HepG2 (cell line): ENCODE data around the gene RHOG. TPM values are rescaled to one million over a fixed set of nuclear protein-coding genes. Genes with fewer than 3 reads are reported as not detected.
"Not testable (repeated sequence)": the region's sequence is repeated elsewhere in the genome, so short reads cannot be mapped to it uniquely, and the experiment has no call there.

Experiments
- ATAC-seq: fragments of 200-7000 bp; cut with Tn5 transposase; 3 replicates; pipeline ENCODE4 v1.9.1; 2020; ENCODE audit warnings: mild to moderate bottlenecking, moderate library complexity
- BruUV-seq: library from RNA; stranded (reverse); fragments of 400-500 nt; replicated peaks from 2 replicates; lab custom pipeline; 2021; lab: Mats Ljungman, UMichigan
- CTCF ChIA-PET: fragments of 300-600 bp; formaldehyde crosslinking; extraction: SDS; loops from one replicate; lab custom pipeline; 2021; ENCODE audit warnings: low total read pairs, inconsistent platforms, low intra/inter-chr PET ratio; lab: Yijun Ruan, JAX
- POLR2A ChIA-PET: fragments of 350-600 bp; sonication (Branson Sonifier 250); formaldehyde crosslinking; loops from one replicate; lab custom pipeline; 2020; ENCODE audit warnings: antibody characterized with exemption, inconsistent platforms; lab: Yijun Ruan, JAX
- DNase-seq: peaks from one replicate; pipeline ENCODE4 v3.0.0-alpha.2; 2015; ENCODE audit warnings: low spot score
- FAIRE-seq: peaks from 3 replicates; lab custom pipeline; 2011; peaks lifted over from hg19 to GRCh38; lab: Jason Lieb, UNC
- H2AFZ ChIP-seq: one replicate; pipeline ENCODE4 v1.6.1; 2011; ENCODE audit warnings: low read length, inconsistent platforms
- H3K27ac ChIP-seq: fragments of 300-600 bp; 3 replicates; pipeline ENCODE4 v1.8.0; 2011; ENCODE audit warnings: mixed run types, mild to moderate bottlenecking, mixed read lengths, low read length, inconsistent platforms; ENCODE audit not compliant: insufficient read depth; ENCODE audit errors: extremely low read length
- H3K27me3 ChIP-seq, 2 experiments: fragments of 200-600 bp in 1 of 2; 2 replicates in 1 of 2; 3 replicates in 1 of 2; pipeline versions ENCODE4 v1.6.0 to v1.8.0; 2011; ENCODE audit warnings: low read length in 2 of 2, mild to moderate bottlenecking in 2 of 2, moderate library complexity in 2 of 2, inconsistent platforms in 1 of 2; ENCODE audit not compliant: insufficient read depth in 2 of 2, control insufficient read depth in 1 of 2
- H3K36me3 ChIP-seq, 2 experiments: fragments of 200-600 bp in 1 of 2; replicated peaks in 1 of 2; 2 replicates in 1 of 2; 3 replicates in 1 of 2; pipeline versions ENCODE4 v1.5.1 to v1.8.0; 2011; ENCODE audit warnings: low read length in 2 of 2, inconsistent platforms in 1 of 2; ENCODE audit not compliant: insufficient read depth in 2 of 2, control insufficient read depth in 1 of 2
- H3K4me1 ChIP-seq: 2 replicates; pipeline ENCODE4 v1.5.1; 2012; ENCODE audit warnings: low read length, inconsistent platforms; ENCODE audit not compliant: insufficient read depth
- H3K4me2 ChIP-seq: 2 replicates; pipeline ENCODE4 v1.6.0; 2011; ENCODE audit warnings: low read depth, low read length, inconsistent platforms
- H3K4me3 ChIP-seq, 3 experiments: fragments of 200-600 bp in 1 of 3; sonication (generic), shearing (Covaris generic) in 1 of 3; replicated peaks in 1 of 3; 2 replicates each; pipeline ENCODE4 v1.5.1; 2011 to 2016; ENCODE audit warnings: low read length in 3 of 3, inconsistent platforms in 2 of 3, low read depth in 2 of 3, mild to moderate bottlenecking in 2 of 3, control low read depth in 1 of 3, mixed read lengths in 1 of 3; ENCODE audit not compliant: insufficient read depth in 1 of 3
- H3K79me2 ChIP-seq: one replicate; pipeline ENCODE4 v1.6.1; 2011; ENCODE audit warnings: low read length, inconsistent platforms; ENCODE audit not compliant: insufficient read depth
- H3K9ac ChIP-seq: 2 replicates; pipeline ENCODE4 v1.6.0; 2011; ENCODE audit warnings: mild to moderate bottlenecking, low read depth, low read length, inconsistent platforms; ENCODE audit not compliant: insufficient read depth
- H3K9me3 ChIP-seq: 2 replicates; pipeline ENCODE4 v1.5.1; 2012; ENCODE audit warnings: mild to moderate bottlenecking, low read length
- H4K20me1 ChIP-seq: 2 replicates; pipeline ENCODE4 v1.6.0; 2011; ENCODE audit warnings: inconsistent platforms, mild to moderate bottlenecking, low read length, moderate library complexity; ENCODE audit not compliant: insufficient read depth
- CBX2 ChIP-seq, 2 experiments: fragments of 200-600 bp in 1 of 2; sonication (generic); formaldehyde crosslinking in 1 of 2; IDR thresholded peaks; 2 replicates each; pipeline versions ENCODE4 v1.7.0 to v1.8.1; 2018 to 2022; ENCODE audit warnings: low read depth in 2 of 2, low read length in 1 of 2, mild to moderate bottlenecking in 1 of 2, missing genetic modification reagents in 1 of 2
- NAIF1 ChIP-seq: sonication (generic); formaldehyde crosslinking; IDR thresholded peaks from 2 replicates; pipeline ENCODE4 v1.5.0; 2020; ENCODE audit warnings: mild to moderate bottlenecking, missing genetic modification reagents, borderline replicate concordance
- NKX3-1 ChIP-seq: sonication (generic); formaldehyde crosslinking; IDR thresholded peaks from 2 replicates; pipeline ENCODE4 v1.5.0; 2020; ENCODE audit warnings: missing genetic modification reagents
- NR2F6 ChIP-seq, 2 experiments: IDR thresholded peaks; 2 replicates each; pipeline ENCODE4 v1.6.1; 2016; ENCODE audit warnings: antibody characterized with exemption in 1 of 2, mild to moderate bottlenecking in 1 of 2
- ZFP82 ChIP-seq: sonication (generic); formaldehyde crosslinking; IDR thresholded peaks from 2 replicates; pipeline ENCODE4 v1.5.1; 2020; ENCODE audit warnings: mild to moderate bottlenecking, missing genetic modification reagents, borderline replicate concordance
- ZNF121 ChIP-seq: sonication (generic); formaldehyde crosslinking; IDR thresholded peaks from 2 replicates; pipeline ENCODE4 v1.5.0; 2020; ENCODE audit warnings: mild to moderate bottlenecking, missing genetic modification reagents
- ZNF30 ChIP-seq: sonication (generic); formaldehyde crosslinking; IDR thresholded peaks from 2 replicates; pipeline ENCODE4 v1.5.0; 2020; ENCODE audit warnings: mild to moderate bottlenecking, missing genetic modification reagents
- ZNF652 ChIP-seq: IDR thresholded peaks from 2 replicates; pipeline ENCODE4 v1.6.1; 2016; ENCODE audit warnings: low read depth, borderline replicate concordance
- WGBS: methylation state at CpG from one replicate; pipeline ENCODE4 v1.1.6; 2017; ENCODE audit warnings: low lambda C conversion rate; 5-methylcytosine and 5-hydroxymethylcytosine counted together
- in situ Hi-C: cut with HindIII; loops from 2 replicates; pipeline ENCODE4 v1.10.0; 2017; ENCODE audit warnings: low pct_unique_long_range_greater_than_20kb; ENCODE audit not compliant: extremely low pct_ligation_motif_present
- intact Hi-C: fragments of 100-400 bp; cut with micrococcal nuclease; formaldehyde crosslinking; loops from one replicate; pipeline ENCODE4 v1.10.0; 2022; ENCODE audit not compliant: unreplicated experiment
- polyA plus RNA-seq, 8 experiments: library from polyadenylated mRNA; depleted of rRNA in 3 of 8; stranded (reverse) in 7 of 8; unstranded in 1 of 8; fragments of >200 nt; fragmentation: Illumina TruSeq in 4 of 8; extraction: Trizol in 4 of 8; gene quantifications; 2 replicates each; pipeline versions ENCODE4 v1.2.1 to v1.2.3, GENCODE V29; 2011 to 2016; ENCODE audit warnings: low read depth in 4 of 8, missing spikeins in 1 of 8, mixed read lengths in 1 of 8; ENCODE audit not compliant: insufficient read depth in 1 of 8
- total RNA-seq, 5 experiments: library from RNA; depleted of rRNA; stranded (reverse); fragments of >200 nt; fragmentation: Illumina TruSeq; extraction: Trizol; gene quantifications; 2 replicates each; pipeline ENCODE4 v1.2.3, GENCODE V29; 2016; ENCODE audit warnings: low read depth in 1 of 5
- TF ChIP-seq, protein P1 (sequence below): sonication (generic); formaldehyde crosslinking; IDR thresholded peaks from 2 replicates; pipeline ENCODE4 v1.4.0; 2020; ENCODE audit warnings: missing genetic modification reagents

The RHOG gene
- total and polyA plus RNA-seq, 2 of the 13 experiments (the other 11 are each of a cell fraction or from before 2014, with no cell fraction given): 7.7 to 23.4 TPM

DNA sequence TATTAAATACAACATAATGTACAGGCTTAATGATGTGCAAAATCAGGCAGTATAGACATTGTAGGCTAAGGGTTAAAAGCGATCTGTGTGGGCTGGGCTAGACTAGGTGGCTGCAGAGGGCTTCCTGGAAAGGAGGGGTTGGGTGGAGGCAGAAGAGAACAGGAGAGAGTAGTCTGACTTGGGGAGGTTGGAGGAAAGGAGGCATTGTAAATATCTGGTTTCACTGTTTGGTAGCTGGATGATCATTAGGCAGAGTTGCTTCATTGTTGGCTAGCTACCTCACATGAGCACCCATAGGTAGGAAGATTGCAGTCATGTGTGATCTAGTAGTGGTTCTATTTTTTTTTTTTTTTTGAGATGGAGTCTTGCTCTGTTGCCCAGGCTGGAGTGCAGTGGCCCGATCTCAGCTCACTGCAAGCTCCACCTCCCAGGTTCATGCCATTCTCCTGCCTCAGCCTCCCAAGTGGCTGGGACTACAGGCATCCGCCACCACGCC is 20.2 kb upstream of the RHOG start:
- H3K27ac ChIP-seq, H3K4me3 ChIP-seq, BruUV-seq, CTCF ChIA-PET, H3K27me3 ChIP-seq, H4K20me1 ChIP-seq, H3K36me3 ChIP-seq, ATAC-seq, H3K9me3 ChIP-seq, H3K9ac ChIP-seq, in situ Hi-C loops, DNase-seq, H2AFZ ChIP-seq, intact Hi-C loops, FAIRE-seq: not testable (repeated sequence)
- POLR2A ChIA-PET: interaction anchor here (0.6 kb wide), 1 partner anchor 44 kb away, joined by 3 read pairs; no protein-coding TSS in a partner anchor
- peaks cover 95% of the 10 kb centered on the region for H3K79me2 ChIP-seq
- 88% methylated on average over 4 of the region's 4 CpGs for WGBS
- TF ChIP-seq ZNF121 (CRISPR knock-in tag) (peak; percentile 64), ZNF652 (CRISPR knock-in tag) (peak; percentile 85)
- peaks cover 75% of the 10 kb centered on the region for H3K4me1 ChIP-seq
- peak overlapping the region; percentile 18; the same call in 1 of the 2 replicates for H3K4me2 ChIP-seq

DNA sequence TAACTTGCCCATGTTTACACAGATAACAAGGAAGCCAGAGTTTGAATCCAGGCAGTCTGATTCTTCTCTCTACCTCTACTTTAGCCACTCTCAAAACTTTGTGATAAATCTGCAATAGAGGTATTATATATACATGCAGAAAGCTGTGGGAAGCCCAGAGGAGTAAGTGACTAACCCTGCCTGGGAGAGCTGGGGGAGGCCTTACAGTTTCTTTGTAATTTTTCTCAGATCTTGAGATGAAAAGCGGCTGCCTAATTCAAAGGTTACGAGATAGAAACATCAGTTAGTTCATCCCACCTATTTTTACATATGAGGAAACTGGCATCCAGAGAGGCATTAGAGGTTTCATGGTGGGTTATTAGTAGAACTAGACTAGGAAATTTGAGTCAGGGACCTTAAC is 19.6 kb upstream of the RHOG start:
- in situ Hi-C loops: no loop called here
- Histone ChIP-seq H4K20me1 (no peaks in the 10 kb centered on the region), H3K27ac (no peak overlapping the region), H3K4me1 (peaks cover 69% of the 10 kb centered on the region), H3K4me2 (no peak overlapping the region), H3K79me2 (peaks cover 91% of the 10 kb centered on the region), H3K4me3 (no peak overlapping the region; a peak in 1 of 6 replicates), H3K36me3 (no peaks in the 10 kb centered on the region), H3K9ac (no peak overlapping the region), H3K9me3 (no peaks in the 10 kb centered on the region), H3K27me3 (no peaks in the 10 kb centered on the region; a peak in 1 of 5 replicates), H2AFZ (no peak overlapping the region)
- TF ChIP-seq CBX2 (IDR thresholded peaks at IDR 0.05; ENCODE audit: low read depth, low read length): no peak
- no peak for TF ChIP-seq CBX2 (CRISPR knock-in tag; IDR thresholded peaks at IDR 0.05; ENCODE audit: low read depth)
- TF ChIP-seq, protein P1, sequence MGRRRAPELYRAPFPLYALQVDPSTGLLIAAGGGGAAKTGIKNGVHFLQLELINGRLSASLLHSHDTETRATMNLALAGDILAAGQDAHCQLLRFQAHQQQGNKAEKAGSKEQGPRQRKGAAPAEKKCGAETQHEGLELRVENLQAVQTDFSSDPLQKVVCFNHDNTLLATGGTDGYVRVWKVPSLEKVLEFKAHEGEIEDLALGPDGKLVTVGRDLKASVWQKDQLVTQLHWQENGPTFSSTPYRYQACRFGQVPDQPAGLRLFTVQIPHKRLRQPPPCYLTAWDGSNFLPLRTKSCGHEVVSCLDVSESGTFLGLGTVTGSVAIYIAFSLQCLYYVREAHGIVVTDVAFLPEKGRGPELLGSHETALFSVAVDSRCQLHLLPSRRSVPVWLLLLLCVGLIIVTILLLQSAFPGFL: no peak
- TF ChIP-seq NR2F6 (IDR thresholded peaks at IDR 0.05): no peak
- TF ChIP-seq NR2F6 (CRISPR knock-in tag; IDR thresholded peaks at IDR 0.05): no peak
- no peak for TF ChIP-seq NAIF1 (CRISPR knock-in tag)
- TF ChIP-seq ZNF30: no peak
- no peak for TF ChIP-seq ZFP82 (CRISPR knock-in tag)
- no peak for TF ChIP-seq NKX3-1 (CRISPR knock-in tag)
- ChIA-PET POLR2A (no interaction called here), CTCF (no interaction called here)
- ATAC-seq: no peak
- 97% methylated on average over 2 of the region's 2 CpGs for WGBS
- no peak for DNase-seq
- intact Hi-C loops: no loop called here
- FAIRE-seq: no peak
- no TSS peak for BruUV-seq
